Measurements from ENCODE around the gene PTOV1. TPM values are rescaled to one million over a fixed set of nuclear protein-coding genes. Genes with fewer than 3 reads are reported as not detected.

Gene PTOV1
- total and polyA plus RNA-seq, 2 donors (not counting 1 experiment from before 2014, with no cell fraction given): 144 to 230 TPM

- peaks cover 8% of the 10 kb centered on the region for H3K4me1 Mint-ChIP-seq
- H3K9me3 ChIP-seq (ENCODE audit: control extremely low read depth in 1 of 3, control insufficient read depth in 2 of 3, insufficient read depth in 1 of 3, low read length in 2 of 3): no peaks in the 10 kb centered on the region
- CTCF ChIA-PET: no interaction called here
- intact Hi-C loops (cut with micrococcal nuclease): no loop called here
- no peak overlapping the region for H3K4me3 ChIP-seq (ENCODE audit: control extremely low read depth in 1 of 5, extremely low read depth in 1 of 5, insufficient read depth in 1 of 5, low read depth in 2 of 5, low read length in 4 of 5)
- DNase-seq (no peak), ATAC-seq (ENCODE audit: low read depth) (no peak)
- peaks cover 7% of the 10 kb centered on the region for H3K79me2 ChIP-seq (ENCODE audit: control insufficient read depth, insufficient read depth, low read length)
- TF ChIP-seq EZH2 (IDR thresholded peaks at IDR 0.05; ENCODE audit: borderline replicate concordance, insufficient read depth, low read depth, low read length, poor library complexity, severe bottlenecking): no peak
- TF ChIP-seq, protein P1, sequence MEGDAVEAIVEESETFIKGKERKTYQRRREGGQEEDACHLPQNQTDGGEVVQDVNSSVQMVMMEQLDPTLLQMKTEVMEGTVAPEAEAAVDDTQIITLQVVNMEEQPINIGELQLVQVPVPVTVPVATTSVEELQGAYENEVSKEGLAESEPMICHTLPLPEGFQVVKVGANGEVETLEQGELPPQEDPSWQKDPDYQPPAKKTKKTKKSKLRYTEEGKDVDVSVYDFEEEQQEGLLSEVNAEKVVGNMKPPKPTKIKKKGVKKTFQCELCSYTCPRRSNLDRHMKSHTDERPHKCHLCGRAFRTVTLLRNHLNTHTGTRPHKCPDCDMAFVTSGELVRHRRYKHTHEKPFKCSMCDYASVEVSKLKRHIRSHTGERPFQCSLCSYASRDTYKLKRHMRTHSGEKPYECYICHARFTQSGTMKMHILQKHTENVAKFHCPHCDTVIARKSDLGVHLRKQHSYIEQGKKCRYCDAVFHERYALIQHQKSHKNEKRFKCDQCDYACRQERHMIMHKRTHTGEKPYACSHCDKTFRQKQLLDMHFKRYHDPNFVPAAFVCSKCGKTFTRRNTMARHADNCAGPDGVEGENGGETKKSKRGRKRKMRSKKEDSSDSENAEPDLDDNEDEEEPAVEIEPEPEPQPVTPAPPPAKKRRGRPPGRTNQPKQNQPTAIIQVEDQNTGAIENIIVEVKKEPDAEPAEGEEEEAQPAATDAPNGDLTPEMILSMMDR (IDR thresholded peaks at IDR 0.05): no peak
- no peak overlapping the region for H3K4me2 ChIP-seq (replicated peaks; ENCODE audit: low read depth, low read length, poor library complexity, severe bottlenecking)
- no peak overlapping the region for H3K27ac Mint-ChIP-seq
- H3K27ac ChIP-seq (ENCODE audit: low read length in 2 of 2): no peak overlapping the region
- H3K9me3 Mint-ChIP-seq (ENCODE audit: insufficient read depth): no peaks in the 10 kb centered on the region
- no peaks in the 10 kb centered on the region for H3K27me3 ChIP-seq (replicated peaks in 1 of 4; ENCODE audit: control extremely low read depth in 1 of 4, control insufficient read depth in 3 of 4, insufficient read depth in 4 of 4, low read length in 3 of 4)
- H3K27me3 Mint-ChIP-seq: no peaks in the 10 kb centered on the region
- no peak overlapping the region for H2AFZ ChIP-seq (ENCODE audit: insufficient read depth, low read depth, low read length, poor library complexity, severe bottlenecking)
- peaks cover 51% of the 10 kb centered on the region for H4K20me1 ChIP-seq (ENCODE audit: control insufficient read depth, insufficient read depth, low read length, poor library complexity, severe bottlenecking)
- H3K36me3 ChIP-seq (replicated peaks in 1 of 2; ENCODE audit: control extremely low read depth in 1 of 2, control insufficient read depth in 1 of 2, extremely low read depth in 1 of 2, insufficient read depth in 2 of 2, low read length in 1 of 2): peaks cover 0 to 62% of the 10 kb centered on the region in 2 experiments
- POLR2A ChIA-PET: no interaction called here
- peaks cover 5 to 11% of the 10 kb centered on the region in 2 donors for H3K4me1 ChIP-seq (ENCODE audit: control insufficient read depth in 2 of 2, insufficient read depth in 2 of 2, low read length in 2 of 2)
- no peak overlapping the region for H3K9ac ChIP-seq (ENCODE audit: low read length)
- 100% methylated on average over 5 of the region's 5 CpGs for WGBS (ENCODE audit: insufficient coverage)
- H3K4me3 Mint-ChIP-seq: no peak overlapping the region
These were observed 32.1 kb downstream of the PTOV1 start for GRCh38 chr19:49883094-49883493.

DNA sequence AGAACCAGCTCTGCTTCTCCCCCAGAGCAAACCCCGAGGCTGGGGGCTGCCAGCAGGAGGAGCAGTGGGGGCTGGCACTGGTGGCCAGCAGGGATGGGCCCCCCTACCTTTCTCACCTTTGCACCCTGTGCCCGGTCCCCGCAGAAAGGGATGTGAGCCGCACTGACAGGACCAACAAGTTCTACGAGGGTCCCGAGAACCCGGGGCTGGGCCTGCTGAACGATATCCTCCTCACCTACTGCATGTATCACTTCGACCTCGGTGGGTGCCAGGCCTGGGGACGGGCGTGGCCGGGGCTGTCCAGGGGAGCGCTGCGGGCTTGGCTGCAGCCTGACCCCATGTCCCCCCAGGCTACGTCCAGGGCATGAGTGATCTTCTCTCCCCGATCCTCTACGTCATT lies 33.1 kb downstream of the PTOV1 start:
- ATAC-seq (ENCODE audit: low read depth) (no peak), DNase-seq (no peak)
- Histone ChIP-seq H3K9me3 (ENCODE audit: control extremely low read depth in 1 of 3, control insufficient read depth in 2 of 3, insufficient read depth in 1 of 3, low read length in 2 of 3) (no peaks in the 10 kb centered on the region), H3K9ac (ENCODE audit: low read length) (no peak overlapping the region), H2AFZ (ENCODE audit: insufficient read depth, low read depth, low read length, poor library complexity, severe bottlenecking) (no peak overlapping the region), H3K4me2 (replicated peaks; ENCODE audit: low read depth, low read length, poor library complexity, severe bottlenecking) (no peak overlapping the region), H3K4me3 (ENCODE audit: control extremely low read depth in 1 of 5, extremely low read depth in 1 of 5, insufficient read depth in 1 of 5, low read depth in 2 of 5, low read length in 4 of 5) (no peak overlapping the region), H3K27ac (ENCODE audit: low read length in 2 of 2) (no peak overlapping the region), H3K36me3 (replicated peaks in 1 of 2; ENCODE audit: control extremely low read depth in 1 of 2, control insufficient read depth in 1 of 2, extremely low read depth in 1 of 2, insufficient read depth in 2 of 2, low read length in 1 of 2) (peaks cover 0 to 56% of the 10 kb centered on the region in 2 experiments), H3K79me2 (ENCODE audit: control insufficient read depth, insufficient read depth, low read length) (peaks cover 4% of the 10 kb centered on the region), H3K4me1 (ENCODE audit: control insufficient read depth in 2 of 2, insufficient read depth in 2 of 2, low read length in 2 of 2) (peaks cover 0 to under 1% of the 10 kb centered on the region in 2 donors), H3K27me3 (replicated peaks in 1 of 4; ENCODE audit: control extremely low read depth in 1 of 4, control insufficient read depth in 3 of 4, insufficient read depth in 4 of 4, low read length in 3 of 4) (no peaks in the 10 kb centered on the region), H4K20me1 (ENCODE audit: control insufficient read depth, insufficient read depth, low read length, poor library complexity, severe bottlenecking) (peaks cover 43% of the 10 kb centered on the region)
- Mint-ChIP-seq H3K27ac (no peak overlapping the region), H3K27me3 (no peaks in the 10 kb centered on the region), H3K4me3 (no peak overlapping the region), H3K4me1 (peaks cover 2% of the 10 kb centered on the region), H3K9me3 (ENCODE audit: insufficient read depth) (no peaks in the 10 kb centered on the region)
- 96% methylated on average over 17 of the region's 18 CpGs for WGBS (ENCODE audit: insufficient coverage)
- TF ChIP-seq EZH2 (IDR thresholded peaks at IDR 0.05; ENCODE audit: borderline replicate concordance, insufficient read depth, low read depth, low read length, poor library complexity, severe bottlenecking): no peak
- TF ChIP-seq, protein P1 (IDR thresholded peaks at IDR 0.05): no peak
- intact Hi-C loops (cut with micrococcal nuclease): no loop called here
- ChIA-PET CTCF (no interaction called here), POLR2A (no interaction called here)
